GM21529 (cell line): ENCODE measurements around the gene ADSL.
"Not testable (repeated sequence)": the region's sequence is repeated elsewhere in the genome, so short reads cannot be mapped to it uniquely, and the experiment has no call there.

Experiments used
- ATAC-seq: cut with Tn5 transposase; IDR thresholded peaks from one replicate; pipeline ENCODE4 v1.9.1; 2021; ENCODE audit not compliant: unreplicated experiment

ADSL gene

GRCh38 chr22:40366068-40366467 lies 19.8 kb downstream of the ADSL start:
- no peak for ATAC-seq

DNA sequence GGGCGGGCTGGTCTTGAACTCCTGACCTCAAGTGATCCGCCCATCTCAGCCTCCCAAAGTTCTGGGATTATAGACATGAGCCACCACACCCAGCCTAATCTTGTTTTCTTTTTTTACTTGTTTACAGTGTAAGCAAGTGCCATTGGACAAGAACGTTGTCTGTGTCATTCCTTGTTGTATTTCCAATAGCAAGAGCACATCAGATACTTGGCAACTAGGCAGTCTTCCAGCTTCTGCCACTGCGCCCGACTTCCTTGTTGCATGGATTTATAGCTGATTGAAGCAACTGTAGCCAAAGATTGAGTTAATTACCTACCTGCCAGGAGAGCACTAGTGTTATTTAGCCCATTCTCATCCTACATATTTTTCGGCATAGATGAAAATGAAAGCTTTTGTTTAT lies 21.0 kb downstream of the ADSL start:
- ATAC-seq = no peak

- no peak for ATAC-seq
These were observed 21.7 kb downstream of the ADSL start for GRCh38 chr22:40368016-40368415.

DNA sequence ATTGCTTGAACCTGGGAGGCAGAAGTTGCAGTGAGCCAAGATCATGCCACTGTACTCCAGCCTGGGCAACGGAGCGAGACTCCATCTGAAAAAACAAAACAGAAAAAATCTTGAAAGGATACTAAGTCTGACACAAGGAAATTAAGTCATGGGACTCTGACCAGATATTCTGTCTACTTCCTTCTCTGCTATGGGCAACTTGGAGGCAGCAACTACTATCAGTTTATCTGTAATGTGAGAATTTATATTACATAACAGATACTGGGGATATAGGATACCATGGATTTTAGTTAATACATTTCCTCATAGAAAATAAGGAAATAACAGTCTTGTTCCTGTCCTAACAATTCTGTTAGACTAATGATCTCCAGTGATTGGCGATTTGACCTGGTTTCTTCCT lies 22.5 kb downstream of the ADSL start:
- no peak for ATAC-seq

DNA sequence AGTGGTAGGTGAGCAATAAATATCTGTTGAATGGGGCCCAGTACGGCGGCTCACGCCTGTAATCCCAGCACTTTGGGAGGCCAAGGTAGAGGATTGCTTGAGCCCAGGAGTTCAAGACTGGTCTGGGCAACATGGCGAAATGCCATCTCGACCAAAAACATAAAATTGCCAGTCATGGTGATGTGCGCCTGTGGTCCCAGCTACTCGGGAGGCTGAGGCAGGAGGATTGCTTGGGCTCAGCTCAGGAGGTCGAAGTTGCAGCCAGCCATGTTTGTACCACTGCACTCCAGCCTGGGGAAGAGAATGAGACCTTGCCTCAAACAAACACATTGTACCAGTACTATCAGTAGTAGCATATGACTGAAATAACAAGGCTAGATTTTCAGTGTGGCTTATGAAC lies 28.3 kb downstream of the ADSL start:
- ATAC-seq = no peak

DNA sequence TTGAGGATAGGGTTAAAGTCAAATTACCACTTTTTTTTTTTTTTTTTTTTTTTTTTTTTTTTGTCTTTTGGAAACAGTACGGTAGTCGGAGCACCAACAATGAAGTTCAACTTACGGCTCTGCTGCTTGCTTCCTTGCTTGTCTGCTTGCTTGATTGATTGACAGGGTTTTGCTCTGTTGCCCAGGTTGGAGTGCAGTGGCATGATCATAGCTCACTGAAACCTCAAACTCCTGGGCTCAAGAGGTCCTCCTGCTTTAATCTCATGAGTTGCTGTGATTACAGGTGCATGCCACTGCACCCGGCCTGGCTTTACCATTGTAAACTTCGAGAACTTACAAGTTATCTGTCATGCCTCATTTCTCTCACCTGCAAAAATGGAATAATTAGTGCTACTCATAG lies 29.8 kb downstream of the ADSL start:
- no peak for ATAC-seq

- no peak for ATAC-seq
These were observed 31.6 kb downstream of the ADSL start for GRCh38 chr22:40377931-40378330.

DNA sequence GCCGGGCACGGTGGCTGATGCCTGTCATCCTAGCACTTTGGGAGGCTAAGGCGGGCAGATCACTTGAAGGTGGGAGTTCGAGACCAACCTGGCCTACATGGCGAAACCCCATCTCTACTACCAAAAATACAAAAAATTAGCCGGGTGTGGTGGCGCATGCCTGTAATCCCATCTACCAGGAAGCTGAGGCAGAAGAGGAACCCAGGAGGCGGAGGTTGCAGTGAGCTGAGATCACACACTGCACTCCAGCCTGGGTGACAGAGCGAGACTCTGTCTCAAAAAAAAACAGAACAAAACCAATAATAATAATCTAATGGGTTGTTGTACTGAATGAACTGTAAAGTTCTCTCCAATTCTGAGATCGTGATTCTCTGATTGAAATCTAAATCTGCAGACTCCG lies 32.1 kb downstream of the ADSL start:
- not testable (repeated sequence) for ATAC-seq

DNA sequence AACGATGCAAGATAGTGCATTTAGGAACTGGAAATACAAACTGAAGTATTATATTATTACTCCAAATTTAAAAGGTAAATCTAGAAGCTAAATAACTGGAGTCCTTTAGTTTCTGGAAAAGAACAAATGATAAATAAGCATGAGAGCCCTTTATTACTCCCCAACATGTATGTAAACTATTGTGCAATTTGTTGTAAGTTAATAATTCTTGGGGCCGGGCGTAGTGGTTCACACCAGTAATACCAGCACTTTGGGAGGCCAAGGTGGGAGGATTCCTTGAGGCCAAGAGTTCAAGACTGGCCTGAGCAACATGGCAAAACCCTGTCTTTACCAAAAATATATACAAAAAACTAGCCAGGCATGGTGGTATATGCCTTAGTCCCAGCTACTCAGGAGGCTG lies 35.2 kb downstream of the ADSL start:
- ATAC-seq = no peak

- ATAC-seq = no peak
These were observed 37.6 kb downstream of the ADSL start for GRCh38 chr22:40383905-40384304.

- ATAC-seq = no peak
These were observed 38.9 kb downstream of the ADSL start for GRCh38 chr22:40385036-40385782.

DNA sequence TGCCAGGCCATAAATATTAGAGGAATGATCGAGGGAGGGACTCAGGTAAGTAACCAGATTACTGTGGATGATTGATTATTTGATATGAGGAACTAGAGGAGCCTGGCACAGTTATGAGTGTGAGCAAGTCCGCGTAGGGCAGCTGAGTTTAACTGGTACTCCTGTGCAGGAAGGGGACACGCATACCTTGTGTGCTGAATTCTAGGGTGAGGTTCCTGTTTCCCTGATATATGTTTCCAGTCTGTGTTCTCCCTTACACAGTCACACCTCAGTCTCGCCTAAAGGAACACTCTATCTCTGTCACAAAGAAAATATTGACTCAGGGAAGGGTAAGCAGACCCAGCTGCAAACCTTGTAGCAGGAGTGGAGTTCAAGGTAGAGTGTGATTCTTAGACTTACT lies 41.4 kb downstream of the ADSL start:
- ATAC-seq = no peak

- ATAC-seq = no peak
These were observed 41.9 kb downstream of the ADSL start for GRCh38 chr22:40388231-40388630.

DNA sequence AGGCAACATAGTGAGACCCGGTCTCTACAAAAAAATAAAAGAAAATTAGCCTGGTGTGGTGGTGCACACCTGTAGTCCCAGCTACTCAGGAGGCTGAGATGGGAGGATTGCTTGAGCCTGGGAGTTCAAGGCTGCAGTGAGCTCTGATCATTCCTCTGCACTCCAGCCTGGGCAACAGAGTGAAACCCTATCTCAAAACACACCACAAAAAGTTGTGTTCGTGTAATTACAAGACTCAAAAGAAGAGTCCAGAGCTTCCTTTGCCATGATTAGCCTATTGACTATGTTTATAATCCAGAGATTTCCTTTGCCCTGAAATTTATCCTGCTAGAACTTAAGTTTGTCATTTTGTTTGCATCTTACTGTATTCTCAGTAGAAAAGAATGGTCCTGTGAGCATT lies 45.1 kb downstream of the ADSL start:
- no peak for ATAC-seq

DNA sequence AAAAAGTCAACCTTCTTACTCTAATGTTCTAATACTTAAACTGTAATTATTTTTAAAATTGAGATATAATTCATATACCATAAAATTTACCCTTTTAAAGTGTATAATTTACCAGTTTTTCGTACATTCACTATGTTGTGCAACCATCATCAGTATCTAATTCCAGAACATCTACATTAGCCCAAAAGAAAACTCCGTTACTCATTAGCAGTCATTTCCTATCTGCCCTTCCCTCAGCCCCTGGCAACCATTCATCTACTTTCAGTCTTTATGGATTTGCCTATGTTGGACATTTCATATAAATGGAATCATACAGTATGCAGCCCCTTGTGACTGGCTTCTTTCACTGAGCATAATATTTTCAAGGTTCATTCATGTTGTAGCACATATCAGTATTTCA lies 46.3 kb downstream of the ADSL start:
- no peak for ATAC-seq

DNA sequence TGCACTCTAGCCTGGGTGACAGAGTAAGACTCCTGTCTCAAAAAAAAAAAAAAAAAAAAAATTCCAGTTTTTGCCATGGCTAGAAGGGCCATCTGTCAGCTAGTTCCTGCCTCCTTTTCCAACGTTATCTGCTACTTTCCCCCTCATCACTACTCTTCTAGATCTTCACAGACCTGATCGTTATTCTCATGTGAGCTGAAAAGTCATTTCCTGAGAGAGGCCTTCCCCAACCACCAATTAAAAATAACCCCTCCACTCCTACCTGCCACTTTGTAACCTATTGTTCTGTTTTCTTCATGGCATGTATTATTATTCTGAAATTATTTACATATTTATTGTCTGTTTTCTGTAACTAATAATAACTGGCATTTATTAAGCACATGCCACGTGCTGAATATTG lies 48.3 kb downstream of the ADSL start:
- ATAC-seq = no peak

GRCh38 chr22:40395607-40396006 lies 49.3 kb downstream of the ADSL start:
- no peak for ATAC-seq

DNA sequence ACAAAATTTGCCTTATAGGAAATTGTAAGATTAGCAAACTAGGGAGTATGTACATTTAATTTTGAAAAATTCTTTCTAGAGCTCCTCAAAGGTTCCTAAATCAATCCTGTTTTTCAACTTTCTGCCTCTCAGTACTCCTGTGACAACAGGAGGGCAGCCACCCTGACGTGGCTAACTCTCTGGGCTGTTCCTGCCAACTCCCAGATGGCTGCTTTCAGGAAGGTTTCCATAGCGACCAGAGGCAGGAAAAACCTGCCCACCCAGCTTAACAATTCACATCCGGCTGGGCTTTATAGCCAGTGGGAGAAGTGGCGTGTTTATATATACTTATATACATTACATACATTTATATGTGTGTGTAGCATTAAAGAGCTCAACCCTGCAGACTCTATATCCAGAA lies 50.6 kb downstream of the ADSL start:
- no peak for ATAC-seq

DNA sequence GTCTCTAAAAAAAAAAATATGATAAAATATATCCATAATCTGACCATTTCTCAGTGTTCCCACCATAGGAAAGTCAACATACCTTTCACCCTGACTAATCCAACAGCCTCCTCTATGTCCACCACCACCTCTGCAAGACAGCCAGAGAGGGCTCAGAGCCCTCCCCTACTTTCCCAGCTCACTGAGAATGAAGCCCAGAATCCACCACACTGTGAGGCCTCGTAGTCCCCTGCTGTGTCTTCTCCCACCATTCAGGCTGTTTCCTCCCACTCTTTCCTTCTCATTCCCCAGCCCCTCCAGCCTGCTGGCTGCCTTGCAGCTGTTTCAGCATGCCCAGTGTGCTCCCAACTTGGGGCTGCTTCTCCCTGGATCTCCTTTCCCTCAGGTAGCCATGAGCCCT lies 51.1 kb downstream of the ADSL start:
- no peak for ATAC-seq

DNA sequence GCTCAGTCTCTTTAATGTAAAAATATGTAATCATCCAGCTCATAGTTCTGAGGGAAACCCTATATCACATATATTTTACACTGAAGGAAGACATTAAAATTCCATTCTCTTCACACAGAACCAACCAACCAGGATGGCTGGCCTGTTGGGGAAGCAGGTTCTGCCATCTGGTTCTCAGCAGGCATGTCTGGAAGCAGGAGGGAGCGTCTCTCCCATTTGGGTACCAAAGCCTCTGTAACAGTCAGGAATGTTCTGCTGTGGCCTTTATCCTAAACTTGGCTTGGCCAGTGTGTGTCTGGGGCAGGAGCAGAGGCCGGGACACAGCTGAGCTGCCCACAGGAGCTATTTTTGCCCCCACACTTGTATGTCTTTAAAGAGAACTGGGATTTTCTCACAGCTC lies 53.3 kb downstream of the ADSL start:
- ATAC-seq = no peak

DNA sequence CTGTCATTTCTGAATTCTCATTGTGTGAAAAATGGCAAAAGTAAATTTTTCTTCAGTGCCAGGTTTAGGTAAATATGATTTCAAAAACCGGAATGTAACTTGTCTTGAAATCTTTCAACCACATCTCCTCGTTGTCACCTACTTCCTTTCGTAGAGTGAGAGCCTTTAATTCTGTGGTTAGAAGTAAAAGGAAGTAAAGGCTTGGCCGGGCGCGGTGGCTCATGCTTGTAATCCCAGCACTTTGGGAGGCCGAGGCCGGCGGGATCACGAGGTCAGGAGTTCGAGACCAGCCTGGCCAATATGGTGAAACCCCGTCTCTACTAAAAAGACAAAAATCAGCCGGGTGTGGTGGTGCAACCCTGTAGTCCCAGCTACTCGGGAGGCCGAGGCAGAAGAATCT lies 53.9 kb downstream of the ADSL start:
- ATAC-seq = no peak

DNA sequence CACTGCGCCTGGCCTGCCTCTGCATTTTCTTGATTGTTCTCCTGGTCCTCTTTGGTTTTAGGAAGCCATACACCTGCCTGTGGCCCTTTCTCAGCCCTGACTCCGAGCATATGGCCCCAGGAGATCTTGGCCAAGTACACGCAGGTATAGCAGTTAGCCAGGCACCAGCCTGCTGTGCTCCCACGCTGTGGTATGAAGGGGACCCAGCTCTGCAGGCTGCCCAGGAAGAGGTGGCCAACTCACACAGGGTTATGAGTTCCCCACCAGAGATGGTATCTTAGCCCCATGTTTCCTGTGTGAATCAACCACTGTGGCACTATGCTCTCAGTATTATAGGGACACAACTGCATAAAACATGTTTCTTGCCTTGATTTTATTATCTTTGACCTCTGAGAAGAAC lies 55.2 kb downstream of the ADSL start:
- no peak for ATAC-seq

- ATAC-seq = no peak
These were observed 55.7 kb downstream of the ADSL start for GRCh38 chr22:40401981-40402406.
